ENCODE measurements around the gene WFDC12.
A peak's percentile ranks its signal among the peaks of the same experiment; 100 is the strongest.

The WFDC12 gene

DNA sequence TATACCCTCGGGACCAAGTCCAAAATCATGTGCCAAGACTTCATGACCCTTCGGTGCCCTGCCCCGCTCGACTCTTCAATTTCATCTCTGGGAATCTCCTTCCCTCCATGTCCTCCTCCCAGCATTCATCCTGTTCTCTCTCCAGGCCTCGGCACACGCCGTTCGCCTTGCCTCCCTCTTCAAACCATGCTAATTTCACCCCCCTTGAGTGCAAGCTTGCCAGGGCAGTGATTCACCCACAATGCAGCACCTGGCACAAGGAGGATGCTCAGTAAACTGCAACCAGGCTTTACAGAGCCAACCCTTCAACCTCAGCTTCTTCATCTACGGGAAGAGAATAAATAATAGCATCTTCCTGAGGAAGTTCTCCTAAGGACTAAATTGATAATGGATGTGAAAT lies 27.5 kb downstream of the WFDC12 start:
- Mint-ChIP-seq H3K36me3 (ENCODE audit: insufficient read depth) (peaks cover 7% of the 10 kb centered on the region), H3K4me1 (peaks cover 5% of the 10 kb centered on the region), H3K9me3 (no peaks in the 10 kb centered on the region), H3K27ac (ENCODE audit: low read depth) (no peak overlapping the region), H3K4me3 (no peak overlapping the region), H3K27me3 (peaks cover 46% of the 10 kb centered on the region)
- no peak for DNase-seq (ENCODE audit: low spot score in 2 of 2)
- no peak for ATAC-seq (replicated peaks; ENCODE audit: extremely low read depth, poor library complexity, severe bottlenecking)

DNA sequence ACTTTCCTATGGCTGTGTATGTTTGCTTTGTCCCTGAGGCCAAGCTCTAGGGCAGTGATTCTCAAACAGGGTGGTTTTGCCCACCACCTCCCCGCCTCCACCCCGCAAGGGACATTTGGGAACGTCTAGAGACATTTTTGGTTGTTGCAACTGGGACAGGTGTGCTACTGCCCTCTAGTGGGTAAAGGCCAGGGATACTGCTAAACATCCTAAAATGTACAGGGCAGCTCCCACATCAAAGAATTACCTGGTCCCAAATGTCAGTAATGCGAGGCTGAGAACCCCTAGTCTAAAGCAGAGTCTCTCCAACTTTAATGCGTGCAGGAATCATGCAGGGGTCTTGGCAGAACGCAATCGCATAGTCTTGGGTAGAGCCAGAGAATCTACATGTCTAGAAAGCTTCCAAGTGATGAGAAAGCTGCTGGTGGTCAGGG lies 28.4 kb downstream of the WFDC12 start:
- Mint-ChIP-seq H3K9me3 (no peaks in the 10 kb centered on the region), H3K4me3 (no peak overlapping the region), H3K36me3 (ENCODE audit: insufficient read depth) (peaks cover 7% of the 10 kb centered on the region), H3K27ac (ENCODE audit: low read depth) (no peak overlapping the region), H3K4me1 (peaks cover under 1% of the 10 kb centered on the region), H3K27me3 (peaks cover 40% of the 10 kb centered on the region)
- ATAC-seq (replicated peaks; ENCODE audit: extremely low read depth, poor library complexity, severe bottlenecking) (peak; percentile 30), DNase-seq (ENCODE audit: low spot score in 2 of 2) (peak in 1 of 2 donors; percentile 28)

DNA sequence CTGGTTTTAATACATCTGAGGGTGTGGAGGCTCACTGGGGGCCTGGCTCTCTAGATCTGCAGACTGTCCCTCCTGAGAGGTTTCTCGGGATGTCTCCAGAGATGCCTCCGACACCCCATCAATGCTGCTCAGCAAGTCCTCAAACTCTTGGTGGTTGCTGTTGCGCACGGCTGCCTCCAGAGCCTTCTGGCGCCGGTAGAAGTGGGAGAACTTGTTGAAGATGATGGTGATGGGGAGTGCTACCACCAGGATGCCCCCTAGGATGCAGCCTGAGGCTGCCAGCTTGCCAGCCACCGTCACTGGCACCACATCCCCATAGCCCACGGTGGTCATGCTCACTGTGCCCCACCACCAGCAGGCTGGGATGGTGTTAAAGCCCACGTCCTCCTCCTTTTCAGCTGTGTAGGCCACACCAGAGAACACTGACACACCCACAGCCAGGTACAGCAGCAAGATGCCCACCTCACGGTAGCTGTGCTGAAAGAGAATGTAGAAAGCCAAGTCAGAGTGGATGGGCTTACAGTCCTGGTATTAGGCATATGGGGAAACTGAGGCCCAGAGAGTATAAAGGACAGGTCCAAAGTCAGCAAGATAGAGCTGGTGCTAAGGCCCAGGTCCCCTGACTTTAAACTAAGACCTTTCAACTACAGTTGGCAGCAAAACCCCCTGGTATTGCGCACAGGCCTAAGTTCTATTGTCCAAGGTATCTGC lies 29.2 kb downstream of the WFDC12 start:
- H3K27me3 Mint-ChIP-seq: peaks cover 32% of the 10 kb centered on the region

DNA sequence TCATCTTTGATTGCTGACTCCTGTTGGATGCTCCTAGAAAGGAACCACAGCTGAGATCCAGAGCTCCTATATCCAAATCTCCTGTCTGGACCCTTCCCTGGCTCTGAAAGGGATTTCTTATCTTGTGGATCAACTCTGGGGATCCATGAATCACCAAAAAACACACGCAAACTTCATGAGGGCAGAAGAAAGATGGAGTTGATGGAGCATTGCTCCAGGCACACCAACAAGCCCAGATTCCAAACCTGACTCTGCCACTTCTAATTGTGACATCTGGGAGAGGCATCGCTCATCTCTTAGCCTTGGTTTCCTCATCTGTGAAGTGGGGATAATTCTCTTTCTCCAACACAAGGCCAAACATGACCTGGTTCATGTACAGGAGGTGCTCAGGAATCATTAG lies 30.1 kb downstream of the WFDC12 start:
- ATAC-seq (replicated peaks; ENCODE audit: extremely low read depth, poor library complexity, severe bottlenecking) (no peak), DNase-seq (ENCODE audit: low spot score in 2 of 2) (no peak)
- H3K27me3 Mint-ChIP-seq: peaks cover 24% of the 10 kb centered on the region
- H3K4me3 Mint-ChIP-seq: no peak overlapping the region
- peaks cover 8% of the 10 kb centered on the region for H3K36me3 Mint-ChIP-seq (ENCODE audit: insufficient read depth)
- H3K4me1 Mint-ChIP-seq: no peaks in the 10 kb centered on the region
- H3K27ac Mint-ChIP-seq (ENCODE audit: low read depth): no peak overlapping the region
- H3K9me3 Mint-ChIP-seq: no peaks in the 10 kb centered on the region

More for the DNA sequence above, 29.2 kb downstream of the WFDC12 start:
- no peak for ATAC-seq (replicated peaks; ENCODE audit: extremely low read depth, poor library complexity, severe bottlenecking)
- H3K36me3 Mint-ChIP-seq (ENCODE audit: insufficient read depth): peaks cover 7% of the 10 kb centered on the region
- H3K9me3 Mint-ChIP-seq: no peaks in the 10 kb centered on the region
- H3K4me1 Mint-ChIP-seq: no peaks in the 10 kb centered on the region
- H3K4me3 Mint-ChIP-seq: no peak overlapping the region
- DNase-seq (ENCODE audit: low spot score in 2 of 2): no peak
- H3K27ac Mint-ChIP-seq (ENCODE audit: low read depth): no peak overlapping the region

DNA sequence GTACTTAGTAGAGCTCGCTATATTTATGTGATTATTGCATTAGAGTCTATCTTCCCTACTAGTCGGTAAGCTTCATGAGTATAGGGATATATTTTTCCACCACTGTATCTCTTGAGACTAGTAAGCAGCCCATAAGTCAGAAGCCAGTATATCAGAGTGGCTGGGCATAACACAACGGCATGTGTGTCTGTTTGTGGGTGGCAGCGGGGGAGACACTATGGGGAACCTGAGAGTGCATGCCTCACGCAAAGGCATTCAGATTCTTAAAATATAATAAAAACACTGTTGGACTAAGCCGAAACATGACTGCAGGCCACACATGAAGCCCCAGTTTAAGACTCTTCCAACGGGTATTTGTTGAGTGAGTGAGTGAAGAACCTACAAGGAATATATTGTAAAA lies 31.4 kb downstream of the WFDC12 start:
- DNase-seq (ENCODE audit: low spot score in 2 of 2) (no peak), ATAC-seq (replicated peaks; ENCODE audit: extremely low read depth, poor library complexity, severe bottlenecking) (no peak)
- H3K27me3 Mint-ChIP-seq: peaks cover 16% of the 10 kb centered on the region
- H3K4me1 Mint-ChIP-seq: peaks cover 4% of the 10 kb centered on the region
- no peak overlapping the region for H3K27ac Mint-ChIP-seq (ENCODE audit: low read depth)
- H3K9me3 Mint-ChIP-seq: no peaks in the 10 kb centered on the region
- peaks cover 8% of the 10 kb centered on the region for H3K36me3 Mint-ChIP-seq (ENCODE audit: insufficient read depth)
- no peak overlapping the region for H3K4me3 Mint-ChIP-seq

DNA sequence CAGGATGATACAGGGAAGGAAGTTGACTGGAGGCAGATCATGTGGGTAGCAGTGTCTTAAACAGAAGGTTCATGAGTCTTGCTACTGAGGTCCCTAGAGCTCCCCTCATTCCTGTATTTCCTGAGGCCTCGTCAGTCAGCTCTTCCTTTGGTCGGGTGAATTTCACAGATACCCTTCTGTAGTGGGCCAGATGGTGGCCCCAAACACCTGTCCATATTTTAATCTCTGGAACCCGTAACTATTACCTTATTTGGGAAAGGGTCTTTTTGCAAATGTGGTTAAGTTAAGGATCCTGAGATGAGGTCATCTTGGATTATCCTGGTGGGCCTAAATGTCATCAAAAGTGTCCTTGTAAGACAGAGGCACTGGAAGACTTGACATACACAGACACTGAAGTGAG lies 32.9 kb downstream of the WFDC12 start:
- Mint-ChIP-seq H3K36me3 (ENCODE audit: insufficient read depth) (peaks cover 12% of the 10 kb centered on the region), H3K27me3 (peaks cover 1% of the 10 kb centered on the region), H3K27ac (ENCODE audit: low read depth) (no peak overlapping the region), H3K4me1 (peaks cover 19% of the 10 kb centered on the region), H3K4me3 (no peak overlapping the region), H3K9me3 (no peaks in the 10 kb centered on the region)
- DNase-seq (ENCODE audit: low spot score in 2 of 2) (no peak), ATAC-seq (replicated peaks; ENCODE audit: extremely low read depth, poor library complexity, severe bottlenecking) (no peak)

DNA sequence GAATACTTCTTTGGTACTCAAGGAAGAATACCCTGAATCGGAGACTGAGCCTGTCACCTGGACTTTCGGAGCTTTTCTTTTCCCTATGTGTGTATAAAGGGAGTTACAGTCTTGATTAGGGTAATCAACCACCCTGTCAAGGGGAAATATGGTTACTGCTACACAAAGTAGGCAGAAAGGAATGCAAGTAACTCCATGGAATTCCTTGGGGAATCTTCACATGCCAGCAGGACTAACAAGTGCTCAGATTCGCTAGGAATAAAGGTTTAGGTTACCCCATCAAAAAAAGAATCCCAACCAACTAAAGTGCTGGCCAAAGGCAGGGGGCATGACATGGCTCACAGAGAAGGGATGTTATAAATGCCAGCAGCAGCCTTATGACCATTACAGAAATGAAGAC lies 33.8 kb downstream of the WFDC12 start:
- H3K9me3 Mint-ChIP-seq: no peaks in the 10 kb centered on the region
- no peak overlapping the region for H3K27ac Mint-ChIP-seq (ENCODE audit: low read depth)
- no peaks in the 10 kb centered on the region for H3K27me3 Mint-ChIP-seq
- ATAC-seq (replicated peaks; ENCODE audit: extremely low read depth, poor library complexity, severe bottlenecking): no peak
- peaks cover 20% of the 10 kb centered on the region for H3K36me3 Mint-ChIP-seq (ENCODE audit: insufficient read depth)
- H3K4me3 Mint-ChIP-seq: no peak overlapping the region
- peaks cover 28% of the 10 kb centered on the region for H3K4me1 Mint-ChIP-seq
- DNase-seq (ENCODE audit: low spot score in 2 of 2): no peak

DNA sequence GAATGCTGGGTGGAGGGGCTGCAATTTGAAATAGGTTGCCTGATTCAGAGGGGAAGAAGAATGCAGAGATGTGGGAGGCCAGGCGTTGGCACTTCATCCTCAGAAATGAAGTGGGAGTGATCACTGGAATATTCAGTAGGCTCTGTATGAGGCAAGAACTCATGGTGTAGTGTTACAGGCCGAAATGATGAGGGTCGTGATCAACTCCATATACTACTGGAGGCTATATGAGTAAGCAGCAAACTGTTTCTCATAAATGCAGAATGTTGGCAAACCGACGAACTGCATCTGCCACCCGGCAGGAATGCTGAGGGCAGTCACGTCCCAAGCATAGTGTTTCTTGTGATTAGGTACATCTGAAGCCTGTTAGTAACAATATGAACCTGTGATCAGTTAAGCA lies 36.0 kb downstream of the WFDC12 start:
- Mint-ChIP-seq H3K9me3 (no peaks in the 10 kb centered on the region), H3K27ac (ENCODE audit: low read depth) (no peak overlapping the region), H3K27me3 (no peaks in the 10 kb centered on the region), H3K36me3 (ENCODE audit: insufficient read depth) (peaks cover 22% of the 10 kb centered on the region), H3K4me3 (no peak overlapping the region), H3K4me1 (peaks cover 31% of the 10 kb centered on the region)
- no peak for ATAC-seq (replicated peaks; ENCODE audit: extremely low read depth, poor library complexity, severe bottlenecking)
- no peak for DNase-seq (ENCODE audit: low spot score in 2 of 2)

DNA sequence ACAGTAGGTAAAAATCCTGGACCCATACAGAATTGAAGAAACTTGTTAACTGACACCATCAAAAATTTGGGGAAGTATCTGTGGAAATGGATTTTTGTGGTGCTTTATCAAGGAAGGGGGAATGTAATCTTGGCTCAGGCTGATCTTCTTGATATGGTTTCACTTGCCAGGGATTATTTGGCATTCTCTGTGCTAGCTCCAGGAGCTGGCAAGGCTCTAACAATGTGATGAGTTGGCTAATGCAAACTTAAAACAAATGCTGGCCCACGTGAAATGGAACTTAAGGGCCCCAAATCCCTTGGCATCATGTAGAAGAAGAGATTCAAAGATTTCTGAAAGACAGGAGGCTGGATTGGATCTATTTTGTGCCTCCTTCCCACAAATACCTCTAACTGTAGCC lies 36.5 kb downstream of the WFDC12 start:
- peak overlapping the region; percentile 5 for H3K27ac Mint-ChIP-seq (ENCODE audit: low read depth)
- H3K4me1 Mint-ChIP-seq: peaks cover 33% of the 10 kb centered on the region
- H3K9me3 Mint-ChIP-seq: no peaks in the 10 kb centered on the region
- H3K4me3 Mint-ChIP-seq: no peak overlapping the region
- no peaks in the 10 kb centered on the region for H3K27me3 Mint-ChIP-seq
- DNase-seq (ENCODE audit: low spot score in 2 of 2) (no peak), ATAC-seq (replicated peaks; ENCODE audit: extremely low read depth, poor library complexity, severe bottlenecking) (no peak)
- H3K36me3 Mint-ChIP-seq (ENCODE audit: insufficient read depth): peaks cover 24% of the 10 kb centered on the region

DNA sequence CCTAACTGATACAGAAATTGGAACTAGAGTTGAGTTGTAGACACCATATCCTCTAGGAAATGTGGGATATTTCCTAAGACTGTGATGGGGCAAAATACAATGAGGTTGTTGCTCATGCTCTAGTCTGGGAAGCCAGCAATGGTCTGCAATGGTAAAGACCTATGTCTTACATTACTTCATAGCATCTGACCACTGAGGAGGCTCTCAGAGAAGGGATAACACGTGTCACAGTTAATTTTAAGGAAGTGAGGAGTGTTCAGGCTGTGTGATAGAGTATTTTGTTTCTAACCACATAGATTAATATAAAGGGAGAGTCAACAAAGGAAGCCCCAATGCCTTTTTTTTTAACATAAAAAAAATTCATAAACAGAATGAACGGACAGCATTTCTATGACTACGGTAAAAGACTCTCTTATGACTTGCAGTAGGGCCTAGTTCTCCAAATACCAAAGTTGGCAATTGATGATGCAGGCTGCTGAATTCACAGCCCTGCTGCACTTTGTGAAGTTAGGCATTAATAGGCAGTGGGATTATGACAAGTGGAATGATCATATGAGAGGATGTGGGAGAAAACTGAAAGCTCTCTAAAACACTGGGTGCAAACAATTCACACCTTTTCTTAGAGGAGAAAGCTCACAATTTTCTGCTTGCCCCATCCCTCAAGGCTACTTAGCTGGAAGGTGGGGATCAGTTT lies 37.0 kb downstream of the WFDC12 start:
- ATAC-seq (replicated peaks; ENCODE audit: extremely low read depth, poor library complexity, severe bottlenecking): no peak
- no peaks in the 10 kb centered on the region for H3K27me3 Mint-ChIP-seq
- H3K4me1 Mint-ChIP-seq: peaks cover 36% of the 10 kb centered on the region

DNA sequence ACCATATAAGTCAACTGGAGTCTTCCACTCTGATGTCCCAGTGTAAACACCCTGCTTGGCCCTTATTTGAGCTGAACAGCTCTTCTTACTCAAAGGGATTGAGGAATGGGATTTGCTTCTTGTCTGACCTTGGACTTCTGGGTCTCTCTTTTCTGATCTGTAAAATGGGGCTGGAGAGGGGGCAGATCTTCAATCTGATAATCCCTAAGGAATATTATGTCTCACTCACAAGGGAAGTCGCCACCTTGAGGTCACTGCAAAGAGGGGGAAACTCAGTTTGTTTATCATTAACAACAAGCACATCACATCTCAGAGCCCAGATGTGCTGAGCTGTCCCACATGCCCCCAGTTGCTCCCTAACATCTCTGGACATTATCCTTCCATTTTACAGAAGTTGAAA lies 38.4 kb downstream of the WFDC12 start:
- Mint-ChIP-seq H3K36me3 (ENCODE audit: insufficient read depth) (peaks cover 37% of the 10 kb centered on the region), H3K4me1 (peaks cover 36% of the 10 kb centered on the region), H3K4me3 (no peak overlapping the region), H3K27ac (ENCODE audit: low read depth) (no peak overlapping the region), H3K27me3 (no peaks in the 10 kb centered on the region), H3K9me3 (peaks cover 4% of the 10 kb centered on the region)
- no peak for ATAC-seq (replicated peaks; ENCODE audit: extremely low read depth, poor library complexity, severe bottlenecking)
- DNase-seq (ENCODE audit: low spot score in 2 of 2): no peak

More for the DNA sequence above, 37.0 kb downstream of the WFDC12 start:
- Mint-ChIP-seq H3K4me3 (no peak overlapping the region), H3K36me3 (ENCODE audit: insufficient read depth) (peaks cover 25% of the 10 kb centered on the region), H3K27ac (ENCODE audit: low read depth) (peak overlapping the region; percentile 5), H3K9me3 (no peaks in the 10 kb centered on the region)
- DNase-seq (ENCODE audit: low spot score in 2 of 2): no peak

DNA sequence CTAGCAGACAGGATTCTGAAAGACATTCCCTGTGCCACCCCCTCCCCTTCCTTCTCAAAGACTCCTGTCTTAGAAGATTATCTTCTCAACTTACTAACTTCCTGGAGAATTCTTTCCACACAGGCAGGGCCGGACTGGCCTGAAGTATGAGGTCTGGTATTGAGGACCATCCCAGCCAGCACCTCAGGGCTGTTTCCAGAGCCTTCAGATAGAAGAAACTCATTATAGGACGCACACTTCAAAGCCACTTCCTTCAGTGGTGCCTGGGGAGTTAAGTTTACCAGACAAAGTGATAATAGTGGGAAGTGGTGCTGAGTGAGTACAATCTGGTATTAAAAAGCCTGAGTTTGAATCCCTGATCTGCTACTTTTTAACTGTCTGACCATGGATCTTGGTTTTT lies 39.0 kb downstream of the WFDC12 start:
- Mint-ChIP-seq H3K9me3 (peaks cover 4% of the 10 kb centered on the region), H3K36me3 (ENCODE audit: insufficient read depth) (peaks cover 43% of the 10 kb centered on the region), H3K4me3 (no peak overlapping the region), H3K4me1 (peaks cover 36% of the 10 kb centered on the region), H3K27me3 (no peaks in the 10 kb centered on the region), H3K27ac (ENCODE audit: low read depth) (no peak overlapping the region)
- DNase-seq (ENCODE audit: low spot score in 2 of 2) (no peak), ATAC-seq (replicated peaks; ENCODE audit: extremely low read depth, poor library complexity, severe bottlenecking) (no peak)

DNA sequence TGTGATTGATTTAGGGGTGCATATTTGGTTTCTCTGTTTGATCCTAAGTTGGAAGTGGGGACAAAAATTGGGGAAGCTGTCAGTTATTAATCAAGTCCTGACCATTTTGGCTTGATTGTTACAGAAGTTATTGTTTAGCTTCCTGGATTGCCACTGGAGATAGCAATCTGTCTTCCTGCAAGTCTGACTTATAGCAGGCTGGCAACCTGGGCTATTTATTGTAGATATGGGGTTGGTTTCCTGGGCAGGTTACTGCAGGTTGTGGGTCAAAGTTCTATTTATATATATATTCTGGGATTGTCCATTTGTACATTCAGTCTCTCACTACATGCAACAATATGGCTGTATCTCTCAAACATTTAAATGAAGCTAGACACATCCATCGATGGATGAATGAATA lies 41.1 kb downstream of the WFDC12 start:
- Mint-ChIP-seq H3K27me3 (no peaks in the 10 kb centered on the region), H3K4me1 (peaks cover 35% of the 10 kb centered on the region), H3K4me3 (no peak overlapping the region), H3K36me3 (ENCODE audit: insufficient read depth) (peaks cover 60% of the 10 kb centered on the region), H3K9me3 (peaks cover 4% of the 10 kb centered on the region), H3K27ac (ENCODE audit: low read depth) (no peak overlapping the region)
- ATAC-seq (replicated peaks; ENCODE audit: extremely low read depth, poor library complexity, severe bottlenecking): no peak
- DNase-seq (ENCODE audit: low spot score in 2 of 2): no peak

Measured in central memory CD8-positive, alpha-beta T cell (primary cell).